Measurements from ENCODE around the gene TOM1L2.

Gene TOM1L2

GRCh38 chr17:17994271-17995069 lies 22.3 kb upstream of the TOM1L2 start:
- peak; percentile 7 for DNase-seq

DNA sequence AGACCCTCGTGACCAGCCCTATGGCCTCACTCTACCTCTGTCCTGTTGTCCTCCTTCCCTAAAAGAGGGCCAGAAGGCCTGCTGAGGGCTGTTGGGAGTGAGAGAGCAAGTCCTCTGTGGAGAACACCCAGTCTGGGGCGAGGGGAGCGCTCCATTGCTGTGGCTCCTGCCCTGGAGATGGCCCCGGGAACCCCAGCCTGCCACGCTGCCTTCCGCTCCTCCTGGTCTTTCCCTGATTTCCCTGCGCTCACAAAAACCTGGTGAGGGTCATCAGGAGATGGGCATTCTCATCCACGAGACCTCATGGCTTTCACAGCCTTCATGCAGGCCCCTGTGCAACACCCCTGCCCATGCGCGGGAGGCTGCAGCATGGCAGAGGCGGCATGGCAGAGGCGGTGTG lies 21.7 kb upstream of the TOM1L2 start:
- DNase-seq = no peak

DNA sequence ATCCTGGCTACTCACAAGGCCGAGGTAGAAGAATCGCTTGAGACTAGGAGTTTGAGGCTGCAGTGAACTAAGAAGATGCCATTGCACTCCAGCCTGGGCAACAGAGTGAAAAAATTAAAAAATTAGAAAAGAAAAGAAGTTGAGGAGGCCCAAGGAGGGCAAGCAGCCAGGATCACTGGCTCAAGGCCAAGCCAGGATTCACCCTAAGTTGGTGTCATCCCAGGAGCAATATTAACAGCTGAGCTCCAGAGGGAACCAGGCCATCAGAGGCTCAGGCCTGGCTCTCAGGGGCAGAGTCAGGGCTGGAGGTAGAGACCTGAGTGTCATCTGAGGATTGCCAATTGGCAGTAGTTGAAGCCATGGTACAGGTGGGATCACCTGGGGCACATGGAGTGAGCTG lies 21.2 kb upstream of the TOM1L2 start:
- no peak for DNase-seq

GRCh38 chr17:17990282-17990681 lies 18.1 kb upstream of the TOM1L2 start:
- DNase-seq = no peak

DNA sequence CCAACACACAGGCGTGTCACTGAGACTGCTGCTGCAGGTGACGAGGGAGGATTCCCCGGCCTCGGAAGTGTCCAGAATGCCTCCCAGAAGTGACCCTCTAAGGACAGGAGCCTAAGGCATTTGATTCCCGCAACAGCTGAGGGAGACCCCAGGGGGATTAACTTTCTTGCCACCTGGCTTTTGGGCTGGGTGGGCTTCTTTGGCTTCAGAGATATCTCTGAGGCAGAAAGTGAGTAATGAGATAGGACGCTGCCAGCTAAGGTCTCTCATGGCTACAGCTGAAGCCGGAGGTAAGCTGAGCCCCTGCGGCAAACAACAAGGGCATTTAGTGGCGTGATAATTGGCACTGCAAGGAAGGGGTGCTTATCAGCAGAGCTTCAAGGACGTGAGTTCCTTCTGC lies 17.4 kb upstream of the TOM1L2 start:
- no peak for DNase-seq

DNA sequence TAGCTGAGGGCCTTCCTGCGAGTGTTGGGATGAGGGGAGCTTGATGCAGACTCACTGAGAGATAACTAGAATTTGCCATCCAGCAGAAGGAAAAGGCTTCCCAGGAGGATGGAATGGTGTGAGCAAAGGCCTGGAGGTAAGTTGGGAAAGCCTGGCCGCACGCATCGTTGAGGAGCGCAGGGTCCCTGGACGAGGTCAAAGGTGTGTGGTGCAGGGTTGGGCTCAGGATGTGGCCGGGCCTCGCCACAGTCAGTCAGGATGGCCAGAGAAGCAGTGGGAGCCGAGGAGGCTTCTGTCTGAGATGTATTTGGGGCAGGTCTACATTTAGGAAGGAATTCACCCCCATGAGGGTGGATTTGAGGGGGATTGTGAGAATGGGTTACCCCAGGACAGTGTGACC lies 16.9 kb upstream of the TOM1L2 start:
- no peak for DNase-seq

DNA sequence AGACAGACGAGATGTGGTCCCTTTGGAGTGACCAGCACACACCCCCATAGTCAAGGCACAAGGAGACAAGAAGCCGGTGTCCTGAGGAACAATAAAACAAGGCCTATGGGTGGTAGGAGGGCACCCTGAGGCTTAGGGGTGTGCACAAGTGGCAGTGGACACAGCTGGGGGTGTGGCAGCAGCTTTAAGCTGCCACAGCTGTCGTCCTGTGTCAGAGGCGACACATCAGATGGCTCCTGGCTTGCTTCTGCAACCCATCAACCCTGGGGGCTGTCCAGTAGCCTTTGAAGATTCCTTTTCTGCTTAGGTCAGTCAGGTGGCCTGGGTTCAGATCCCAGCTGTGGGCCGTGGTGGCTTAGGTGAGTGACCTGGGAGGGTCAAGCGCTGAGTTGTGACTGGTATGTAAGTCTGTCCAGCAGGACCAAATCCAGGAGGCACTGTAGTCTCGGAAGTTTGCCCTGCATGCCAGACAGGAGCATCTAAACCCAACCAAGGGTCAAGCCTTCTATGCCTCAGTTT lies 16.3 kb upstream of the TOM1L2 start:
- no peak for DNase-seq

GRCh38 chr17:17987901-17988300 lies 15.7 kb upstream of the TOM1L2 start:
- no peak for DNase-seq

DNA sequence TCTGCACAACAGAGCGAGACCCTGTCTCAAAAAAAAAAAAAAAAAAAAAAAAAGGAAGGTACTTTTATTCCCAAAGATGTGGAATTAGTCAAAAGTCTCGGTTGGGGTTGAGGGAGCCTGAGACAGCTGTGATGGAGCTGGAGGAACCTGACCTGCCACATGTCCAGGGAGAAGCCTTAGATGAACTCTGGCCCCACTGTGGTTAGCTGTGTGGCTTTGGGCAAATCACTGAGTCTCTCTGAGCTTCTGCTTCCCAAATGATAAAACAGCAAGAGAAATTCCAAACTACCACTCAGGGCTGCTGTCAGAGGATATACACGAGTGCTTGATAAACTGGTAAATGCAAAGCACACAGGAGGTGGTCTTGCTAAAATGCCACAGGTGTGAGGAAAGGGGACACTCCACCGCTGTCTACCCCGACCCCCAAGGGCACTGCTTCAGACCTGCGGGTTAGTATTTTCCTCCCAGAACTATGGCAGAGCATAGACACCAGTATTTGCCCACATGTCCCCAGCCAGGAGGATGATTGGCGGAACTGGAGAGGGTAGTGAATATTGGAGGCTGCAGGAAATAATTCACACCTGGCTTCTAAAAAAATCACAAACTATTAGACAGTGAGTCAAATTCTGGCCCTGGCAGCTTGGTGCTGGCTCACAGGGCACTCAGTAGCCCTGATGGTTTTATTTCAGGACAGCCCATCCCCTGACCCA lies 15.1 kb upstream of the TOM1L2 start:
- DNase-seq = no peak

DNA sequence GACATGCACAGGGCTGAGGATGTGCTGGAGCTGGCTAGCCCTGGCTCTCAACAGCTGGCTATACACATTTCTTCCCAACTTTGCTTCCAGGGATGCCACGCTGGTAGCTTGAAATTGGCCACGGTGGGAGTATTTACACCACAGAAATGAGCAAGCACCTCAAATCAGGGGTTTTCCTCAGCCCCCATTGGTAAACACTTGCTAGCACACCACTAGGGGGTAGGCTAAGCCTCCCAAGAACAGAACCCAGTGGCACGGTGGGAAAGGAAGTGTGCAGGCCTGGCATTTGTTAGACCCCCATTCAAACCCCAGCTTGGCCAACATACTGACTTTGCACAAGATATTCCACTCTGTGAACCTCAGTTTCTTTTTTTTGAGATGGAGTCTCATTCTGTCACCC lies 13.4 kb upstream of the TOM1L2 start:
- DNase-seq = no peak

DNA sequence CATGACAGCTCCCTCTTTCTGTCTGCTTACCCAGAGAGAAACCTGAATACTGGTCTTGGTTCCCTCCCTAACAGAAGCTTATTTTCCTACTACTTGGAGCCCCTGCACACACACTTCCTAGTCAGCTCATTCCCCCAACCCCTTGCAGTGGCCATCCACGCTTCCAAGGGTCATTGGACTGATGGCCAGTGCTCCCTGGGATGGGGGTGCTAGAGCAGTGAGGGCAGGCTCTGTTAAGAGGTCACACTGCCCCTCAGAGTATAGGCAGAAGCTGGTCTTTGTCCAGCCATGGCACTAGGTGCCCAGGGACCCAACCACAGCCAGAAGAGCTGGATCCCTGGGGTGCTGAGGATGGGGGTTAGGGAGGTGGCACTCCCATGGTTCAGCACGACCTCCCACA lies 13.0 kb upstream of the TOM1L2 start:
- DNase-seq = no peak

- DNase-seq = no peak
Measured at GRCh38 chr17:17983776-17984175, 11.6 kb upstream of the TOM1L2 start.

GRCh38 chr17:17983376-17983775 lies 11.2 kb upstream of the TOM1L2 start:
- no peak for DNase-seq

- DNase-seq = no peak
Measured at GRCh38 chr17:17982801-17983200, 10.6 kb upstream of the TOM1L2 start.

DNA sequence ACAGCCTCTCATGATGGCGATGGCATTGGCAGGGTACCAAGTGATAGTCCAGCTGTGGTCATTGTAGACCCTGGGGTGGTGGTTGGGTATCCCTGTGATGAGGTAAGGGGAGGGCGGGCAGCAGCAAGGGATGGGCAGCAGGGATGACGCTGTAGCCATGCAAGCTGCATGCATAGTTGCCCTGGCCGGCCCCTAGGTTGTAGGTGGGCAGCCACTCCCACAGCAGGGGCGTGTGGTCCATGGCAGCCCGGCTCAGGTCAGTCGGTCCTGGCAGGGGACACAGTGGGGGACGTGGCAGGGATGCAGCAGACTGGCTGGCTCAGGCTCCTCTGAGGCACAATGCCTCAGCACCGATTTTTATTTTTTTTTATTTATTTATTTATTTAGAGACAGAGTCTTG lies 9.1 kb upstream of the TOM1L2 start:
- DNase-seq = no peak

GRCh38 chr17:17979778-17980177 lies 7.6 kb upstream of the TOM1L2 start:
- DNase-seq = no peak

DNA sequence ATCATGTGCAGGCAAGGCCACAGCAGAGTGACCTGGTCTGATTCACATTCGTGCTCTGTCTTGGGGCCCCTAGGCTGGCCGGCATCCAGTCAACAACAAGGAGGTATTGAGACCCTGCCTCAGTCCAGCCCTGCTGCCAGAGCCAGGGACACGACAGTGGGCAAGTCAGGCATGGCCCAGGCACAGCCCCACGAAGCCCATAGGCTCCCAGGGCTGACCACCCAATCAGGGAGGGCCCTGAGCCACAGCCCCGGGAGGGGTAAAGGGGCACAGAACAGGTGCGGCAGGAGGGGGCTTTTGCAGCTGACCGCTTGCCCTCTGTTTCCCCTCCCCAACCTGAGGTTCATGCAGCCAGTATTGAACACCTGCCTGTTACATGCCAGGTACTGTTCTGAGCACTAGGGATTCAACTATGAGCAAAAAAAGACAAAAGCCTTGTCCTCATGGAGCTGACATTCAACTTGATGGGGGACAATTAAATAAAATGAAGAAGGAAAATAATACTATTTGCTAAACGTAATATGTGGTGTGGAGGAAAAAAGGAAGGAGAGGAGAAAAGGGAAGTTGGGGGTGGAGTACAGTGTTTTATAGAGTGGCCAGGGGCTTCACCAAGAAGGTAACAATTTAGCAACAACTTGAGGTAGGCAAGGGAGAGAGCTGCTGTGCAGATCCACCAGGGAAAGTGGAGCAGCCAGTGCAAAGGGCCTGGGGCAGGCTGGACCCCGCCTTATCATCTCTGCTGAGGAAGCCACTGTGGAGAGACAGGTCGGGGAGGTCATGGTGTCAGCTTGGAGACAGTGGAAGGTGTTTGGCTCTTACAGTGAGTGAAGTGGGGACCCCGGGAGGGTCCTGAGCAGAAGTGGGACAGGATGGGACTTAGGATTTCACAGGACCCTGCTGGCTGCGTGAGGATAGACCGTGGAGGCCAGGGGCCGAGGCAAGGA lies 6.6 kb upstream of the TOM1L2 start:
- DNase-seq = no peak

GRCh38 chr17:17976931-17977570 lies 4.9 kb upstream of the TOM1L2 start:
- no peak for DNase-seq

GRCh38 chr17:17975436-17975835 lies 3.2 kb upstream of the TOM1L2 start:
- DNase-seq = no peak

DNA sequence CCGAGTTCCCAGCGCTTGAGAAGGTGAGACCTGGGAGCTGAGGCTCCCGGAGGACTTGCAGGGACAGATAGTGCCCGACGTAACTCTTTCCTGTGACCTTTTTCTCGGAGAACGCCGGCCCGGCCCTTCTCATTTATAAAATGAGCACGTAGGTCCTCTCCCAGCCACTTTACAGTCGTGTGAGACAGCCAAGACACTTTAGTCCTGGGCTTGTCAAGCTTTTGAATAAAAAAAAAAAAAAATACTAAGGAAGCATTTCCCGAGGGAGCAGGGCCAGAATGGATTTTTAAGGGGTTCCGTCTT lies 703 bp upstream of the TOM1L2 start:
- no peak for DNase-seq

GRCh38 chr17:17971431-17972125 lies 622 bp downstream of the TOM1L2 start:
- peak; percentile 16 for DNase-seq

GRCh38 chr17:17970699-17971430 lies 1.3 kb downstream of the TOM1L2 start:
- no peak for DNase-seq

Measured in stimulated activated CD4-positive, alpha-beta T cell treated with anti-CD3 and anti-CD28 coated beads, Interleukin-12 subunit alpha, Interleukin-12 subunit beta, amount 100 ng/mL, for 4 hours (primary cell).